HG03575 (cell line): ENCODE measurements around the gene TMEM244.
"Not testable (repeated sequence)": the region's sequence is repeated elsewhere in the genome, so short reads cannot be mapped to it uniquely, and the experiment has no call there.

ENCODE experiments used
- ATAC-seq: cut with Tn5 transposase; IDR thresholded peaks from one replicate; pipeline ENCODE4 v1.9.1; 2021; ENCODE audit not compliant: unreplicated experiment, insufficient number of reproducible peaks, low FRiP score; ENCODE audit errors: extremely low read depth

Gene TMEM244

DNA sequence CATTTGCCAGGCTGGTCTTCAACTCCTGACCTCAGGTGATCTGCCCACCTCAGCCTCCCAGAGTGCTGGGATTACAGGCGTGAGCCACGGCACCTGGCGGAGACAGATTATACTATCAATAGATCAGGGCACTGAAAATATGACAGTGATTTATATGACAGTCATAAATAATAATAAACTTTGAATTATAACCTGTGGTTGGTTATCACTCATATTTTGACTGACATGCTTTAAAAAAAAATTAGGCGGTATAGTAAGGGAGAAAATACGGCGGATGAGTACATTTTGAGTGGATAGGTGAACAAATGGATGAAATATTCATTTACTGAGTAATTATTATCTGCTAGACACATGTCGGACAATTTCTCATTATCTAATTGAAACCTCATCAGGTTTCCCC, 28.8 kb downstream of the TMEM244 start:
- ATAC-seq, result no peak

DNA sequence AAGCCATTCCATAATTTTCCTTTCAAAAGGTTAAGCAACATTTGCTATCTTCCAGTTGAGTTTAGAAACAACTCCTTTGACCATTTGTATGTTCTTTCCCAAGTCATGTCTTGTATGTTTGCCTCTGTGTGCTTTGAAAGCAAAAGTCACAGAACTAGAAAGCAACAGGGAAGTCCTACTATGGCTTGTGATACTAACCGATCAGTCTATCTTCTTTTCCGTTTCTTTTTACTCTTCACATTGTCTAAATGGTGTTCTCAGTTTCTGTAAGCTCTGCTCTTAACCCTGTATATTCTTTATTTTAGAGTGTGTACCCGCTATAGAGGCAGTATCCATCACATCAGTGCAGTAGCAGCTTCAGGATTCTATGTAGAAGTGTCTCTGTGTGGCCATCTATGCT, 32.9 kb downstream of the TMEM244 start:
- ATAC-seq, result no peak

DNA sequence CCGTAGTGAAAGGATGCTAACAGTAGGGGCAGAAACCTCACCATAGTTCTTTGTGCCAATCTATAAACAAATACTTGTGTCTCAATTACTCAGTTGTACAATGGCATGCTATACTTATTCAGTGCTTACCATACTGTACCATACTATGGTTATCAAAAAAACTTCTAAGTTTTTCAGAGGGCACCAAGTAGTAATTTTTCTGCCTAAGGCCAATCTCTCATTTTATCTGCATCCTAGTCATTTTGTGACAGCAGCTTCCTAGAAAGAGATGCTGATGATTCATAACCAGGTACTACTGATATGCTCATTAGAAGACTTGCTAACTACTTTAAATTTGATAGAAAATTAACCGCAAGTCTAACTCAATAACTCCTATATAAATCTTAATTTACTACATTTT, 42.9 kb downstream of the TMEM244 start:
- no peak for ATAC-seq

DNA sequence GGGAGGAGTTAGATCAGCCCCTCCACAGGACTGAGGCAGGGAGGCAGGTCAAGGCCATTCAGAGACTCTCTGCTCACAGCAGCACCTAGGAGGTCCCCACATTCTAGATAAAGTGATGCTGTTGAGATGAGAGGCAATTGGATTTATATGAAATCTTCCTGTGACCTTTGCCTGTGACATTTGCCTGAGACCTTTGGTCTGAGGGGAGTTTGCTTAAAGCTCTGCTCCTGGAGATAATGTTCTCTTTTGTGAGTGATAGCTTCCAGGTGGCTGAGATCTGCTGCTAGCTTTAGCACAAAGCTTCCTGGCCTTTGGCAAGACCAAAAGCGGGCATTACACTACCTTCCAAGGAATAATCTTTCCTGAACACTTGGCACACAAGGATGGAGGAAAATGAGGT, 43.3 kb downstream of the TMEM244 start:
- ATAC-seq, result no peak

DNA sequence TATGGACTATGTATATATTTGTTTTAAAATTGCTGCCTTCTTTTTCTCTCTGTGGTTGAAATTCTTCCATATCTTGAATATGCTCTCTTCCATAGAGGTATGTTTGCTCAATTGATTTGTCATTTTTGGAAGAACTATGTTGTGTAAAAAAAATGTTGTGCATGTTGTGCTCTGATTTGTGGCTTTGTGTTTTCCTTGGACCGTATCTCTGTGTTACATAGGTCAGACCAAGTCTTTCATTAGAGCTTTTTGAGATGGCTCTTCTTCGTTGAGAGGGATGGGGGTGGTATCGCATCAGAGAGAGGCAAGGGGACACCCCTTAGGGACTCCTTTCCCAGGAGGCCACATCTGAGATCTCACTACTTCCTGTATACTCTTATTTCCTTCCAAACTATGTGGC, 43.8 kb downstream of the TMEM244 start:
- no peak for ATAC-seq

DNA sequence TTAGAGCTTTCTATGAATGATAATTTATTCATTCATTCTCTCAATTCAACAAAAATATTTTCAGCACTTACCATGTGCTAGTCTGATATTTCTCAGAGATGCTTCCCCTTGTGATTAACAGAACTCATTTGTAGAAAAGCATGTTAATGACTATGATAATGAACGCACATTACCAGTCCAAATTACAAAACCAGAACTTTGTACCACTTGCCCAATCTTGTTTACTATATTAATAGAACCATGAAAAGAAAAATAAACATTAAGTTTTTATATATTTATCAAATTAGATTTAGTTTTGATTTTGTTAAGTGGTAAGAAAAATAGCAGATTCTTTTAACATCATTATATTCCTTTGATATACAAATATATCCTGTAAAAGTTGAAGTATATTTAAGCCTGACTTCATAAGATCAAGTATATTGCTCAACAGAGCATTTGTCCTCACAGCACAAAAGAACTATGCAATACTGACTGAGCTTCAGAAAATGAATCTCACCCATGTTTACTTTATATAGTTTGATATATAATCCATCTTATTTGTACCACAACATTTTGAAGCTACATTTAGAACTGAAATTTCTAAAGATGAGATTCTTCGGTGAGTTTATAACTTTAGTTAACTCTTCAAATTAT, 48.9 kb downstream of the TMEM244 start:
- no peak for ATAC-seq

DNA sequence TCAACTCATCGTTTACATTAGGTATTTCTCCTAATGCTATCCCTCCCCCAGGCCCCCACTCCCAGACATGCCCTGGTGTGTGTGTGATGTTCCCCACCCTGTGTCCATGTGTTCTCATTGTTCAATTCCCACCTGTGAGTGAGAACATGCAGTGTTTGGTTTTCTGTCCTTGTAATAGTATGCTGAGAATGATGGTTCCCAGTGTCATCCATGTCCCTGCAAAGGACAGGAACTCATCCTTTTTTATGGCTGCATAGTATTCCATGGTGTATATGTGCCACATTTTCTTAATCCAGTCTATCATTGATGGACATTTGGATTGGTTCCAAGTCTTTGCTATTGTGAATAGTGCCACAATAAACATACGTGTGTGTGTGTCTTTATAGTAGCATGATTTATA, 54.0 kb downstream of the TMEM244 start:
- ATAC-seq, result not testable (repeated sequence)

DNA sequence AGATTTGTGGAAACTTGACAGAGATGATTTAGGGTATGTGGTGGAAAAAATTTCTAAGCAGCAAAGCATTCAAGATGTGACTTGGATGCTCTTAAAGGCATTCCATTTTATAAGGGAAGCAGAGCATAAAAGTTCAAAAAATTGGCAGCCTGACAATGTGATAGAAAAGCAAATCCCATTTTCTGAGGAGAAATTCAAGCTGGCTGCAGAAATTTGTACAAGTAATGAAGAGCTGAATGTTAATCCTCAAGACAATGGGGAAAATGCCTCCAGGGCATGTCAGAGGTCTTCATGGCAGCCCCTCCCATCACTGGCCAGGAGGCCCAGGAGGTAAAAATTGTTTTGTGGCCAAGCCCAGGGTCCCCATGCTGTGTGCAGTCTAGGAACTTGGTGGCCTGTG, 58.2 kb downstream of the TMEM244 start:
- ATAC-seq, result not testable (repeated sequence)

DNA sequence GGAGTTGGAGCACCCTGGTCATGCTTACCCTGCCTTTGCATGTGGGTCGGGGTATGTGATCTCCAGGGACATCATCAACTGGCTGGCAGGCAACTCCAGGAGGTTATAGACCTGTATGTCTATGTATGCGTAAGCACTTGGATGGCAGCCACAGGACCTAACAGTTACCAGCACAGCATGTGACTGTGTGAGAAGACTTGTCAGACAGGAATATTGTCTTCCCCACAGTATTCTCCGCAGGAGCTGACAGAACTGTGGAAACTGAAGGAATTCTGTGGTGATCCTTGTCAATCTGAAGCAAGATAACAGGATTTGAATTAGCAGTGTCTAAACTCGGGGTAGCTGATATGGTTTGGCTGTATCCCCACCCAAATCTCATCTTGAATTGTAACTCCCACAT, 59.2 kb downstream of the TMEM244 start:
- no peak for ATAC-seq

DNA sequence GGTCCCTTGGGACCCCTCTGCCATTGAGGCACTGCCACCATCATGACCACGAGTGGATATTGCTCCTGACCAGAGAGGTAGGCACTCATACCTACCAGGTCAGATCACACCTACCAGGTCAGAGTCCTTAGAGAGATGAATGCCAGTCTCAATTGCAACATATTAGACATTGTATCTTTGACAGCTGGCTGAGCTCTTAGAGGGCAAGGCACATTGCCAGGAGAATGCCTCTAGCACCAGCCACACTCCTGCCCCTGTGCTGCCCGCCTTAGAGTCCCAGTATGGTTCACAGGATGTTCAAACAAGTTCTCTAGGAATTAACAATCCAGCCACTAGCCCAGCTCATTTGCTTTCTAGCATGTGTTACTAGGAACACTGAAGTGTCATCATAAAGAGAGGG, 65.9 kb downstream of the TMEM244 start:
- no peak for ATAC-seq

DNA sequence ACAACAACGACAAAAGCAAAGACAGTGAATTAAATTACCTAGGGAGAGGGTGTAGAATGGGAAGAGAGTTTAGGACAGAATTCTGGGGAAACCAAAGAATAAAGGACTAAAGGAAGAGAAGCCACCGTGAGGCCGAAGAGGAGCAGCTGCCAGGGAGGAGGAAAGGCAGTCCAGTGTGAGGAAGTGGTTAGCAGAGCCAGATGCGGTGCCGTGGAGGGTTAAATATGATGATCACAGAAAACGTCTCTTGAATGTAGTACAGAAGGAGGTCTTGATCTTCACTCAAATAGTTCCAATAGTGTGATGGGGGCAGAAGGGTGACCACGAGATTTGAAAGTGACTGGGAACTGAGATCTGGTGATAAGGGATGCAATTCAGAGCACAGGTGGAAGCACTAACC, 67.7 kb downstream of the TMEM244 start:
- ATAC-seq, result no peak

DNA sequence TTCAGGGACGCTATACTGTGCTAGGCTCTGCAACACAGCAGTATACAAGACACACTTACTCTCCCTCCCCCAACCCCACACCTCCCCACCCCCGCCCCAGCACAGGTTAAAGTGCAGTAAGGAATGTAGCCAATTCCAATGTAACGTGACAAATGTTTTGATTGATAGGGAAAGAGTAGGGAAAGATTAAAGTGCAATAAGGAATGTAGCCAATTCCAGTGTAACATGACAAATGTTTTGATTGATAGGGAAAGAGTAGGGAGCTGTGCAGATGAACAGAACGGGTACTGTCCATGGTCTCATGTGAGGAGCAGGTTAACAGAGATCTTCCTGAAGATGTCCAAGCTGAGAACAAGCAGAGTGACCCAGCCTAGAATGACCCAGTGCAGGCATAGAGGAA, 69.1 kb downstream of the TMEM244 start:
- ATAC-seq, result no peak

DNA sequence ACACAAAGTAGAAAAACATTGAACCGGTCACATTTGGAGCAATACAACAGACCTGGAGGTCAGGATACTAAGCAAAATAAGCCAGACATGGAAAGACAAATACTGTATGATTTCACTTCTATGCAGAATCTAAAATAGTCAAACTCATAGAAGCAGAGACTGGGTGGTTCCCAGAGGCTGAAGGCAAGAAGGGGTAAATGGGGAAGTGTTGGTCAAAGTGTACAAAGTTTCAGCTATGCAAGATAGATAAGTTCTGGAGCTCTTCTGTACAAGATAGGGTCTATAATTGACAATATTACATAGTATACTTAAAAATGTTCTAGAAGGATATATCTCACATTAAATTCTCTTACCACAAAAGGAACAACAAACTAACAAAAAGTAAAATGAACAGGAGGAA, 70.3 kb downstream of the TMEM244 start:
- no peak for ATAC-seq

DNA sequence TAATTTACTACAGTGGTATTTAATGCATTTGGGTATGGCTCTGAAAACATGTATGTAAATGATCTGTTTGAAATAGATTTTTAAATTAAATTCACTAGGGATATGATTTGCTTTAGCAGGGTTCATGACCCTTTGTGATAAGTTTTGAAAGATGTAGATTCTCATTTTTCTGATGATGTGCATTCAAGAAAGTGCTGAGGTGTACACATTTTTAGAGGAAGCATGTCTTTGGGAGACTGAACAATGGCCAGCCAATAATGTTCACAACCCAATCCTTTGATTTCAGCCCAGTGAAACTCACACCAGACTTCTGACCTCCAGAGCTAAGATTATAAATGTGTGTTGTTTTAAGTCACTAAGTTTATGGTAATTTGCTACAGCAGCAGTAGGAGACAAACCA, 71.1 kb downstream of the TMEM244 start:
- ATAC-seq, result no peak

DNA sequence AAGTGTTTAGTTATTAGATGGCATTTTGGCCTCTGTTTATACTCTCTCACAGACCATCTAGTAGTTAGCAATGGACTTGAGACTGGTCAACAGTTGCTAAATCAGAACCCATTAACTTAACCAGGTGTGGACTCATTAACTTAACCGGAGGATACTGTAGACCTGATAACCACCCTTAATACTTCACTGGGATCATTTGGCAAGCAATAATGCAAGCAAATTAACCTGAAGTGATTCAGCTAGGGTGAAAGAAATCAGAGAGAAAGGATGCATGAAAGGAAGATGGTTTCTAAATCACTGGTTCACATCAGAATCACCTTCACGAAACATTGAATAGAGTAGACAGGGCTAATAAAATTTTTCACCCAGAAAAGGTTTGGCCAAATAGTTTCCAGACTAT, 73.3 kb downstream of the TMEM244 start:
- ATAC-seq, result no peak

DNA sequence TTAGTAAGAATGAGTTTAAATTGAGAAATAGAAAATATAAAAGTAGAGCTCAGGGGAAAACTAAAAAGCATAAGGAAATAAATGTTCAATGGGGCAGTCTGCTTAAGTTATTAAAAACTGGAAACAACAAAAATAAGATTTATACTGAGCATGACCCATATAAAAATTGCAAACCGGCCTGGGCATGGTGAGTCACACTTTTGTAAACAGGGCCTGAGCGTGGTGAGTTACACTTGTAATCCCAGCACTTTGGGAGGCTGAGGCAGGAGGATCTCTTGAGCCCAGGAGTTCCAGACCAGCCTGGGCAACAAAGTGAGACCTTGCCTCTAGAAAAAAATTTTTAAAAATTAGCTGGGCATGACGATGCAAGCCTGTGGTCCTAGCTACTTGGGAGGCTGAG, 74.6 kb downstream of the TMEM244 start:
- ATAC-seq, result no peak

DNA sequence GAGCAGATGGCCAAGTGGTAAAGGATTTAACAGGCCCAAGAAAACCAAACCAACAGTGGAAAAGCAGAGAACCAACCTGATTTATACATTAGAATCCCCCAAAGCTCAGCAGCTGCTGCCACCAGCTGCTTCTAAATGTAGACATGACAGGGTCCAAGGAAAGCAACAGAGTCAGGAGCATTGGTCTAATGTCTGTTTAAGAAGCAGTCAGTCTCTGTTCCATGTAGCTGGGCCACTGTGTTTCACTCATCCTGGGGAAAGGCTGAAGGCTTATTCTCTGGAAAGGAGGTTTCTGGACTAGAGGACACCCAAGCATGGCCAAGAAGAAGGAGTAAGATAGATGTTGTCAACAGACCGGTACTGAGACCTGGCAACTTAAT, 75.4 kb downstream of the TMEM244 start:
- ATAC-seq, result no peak

DNA sequence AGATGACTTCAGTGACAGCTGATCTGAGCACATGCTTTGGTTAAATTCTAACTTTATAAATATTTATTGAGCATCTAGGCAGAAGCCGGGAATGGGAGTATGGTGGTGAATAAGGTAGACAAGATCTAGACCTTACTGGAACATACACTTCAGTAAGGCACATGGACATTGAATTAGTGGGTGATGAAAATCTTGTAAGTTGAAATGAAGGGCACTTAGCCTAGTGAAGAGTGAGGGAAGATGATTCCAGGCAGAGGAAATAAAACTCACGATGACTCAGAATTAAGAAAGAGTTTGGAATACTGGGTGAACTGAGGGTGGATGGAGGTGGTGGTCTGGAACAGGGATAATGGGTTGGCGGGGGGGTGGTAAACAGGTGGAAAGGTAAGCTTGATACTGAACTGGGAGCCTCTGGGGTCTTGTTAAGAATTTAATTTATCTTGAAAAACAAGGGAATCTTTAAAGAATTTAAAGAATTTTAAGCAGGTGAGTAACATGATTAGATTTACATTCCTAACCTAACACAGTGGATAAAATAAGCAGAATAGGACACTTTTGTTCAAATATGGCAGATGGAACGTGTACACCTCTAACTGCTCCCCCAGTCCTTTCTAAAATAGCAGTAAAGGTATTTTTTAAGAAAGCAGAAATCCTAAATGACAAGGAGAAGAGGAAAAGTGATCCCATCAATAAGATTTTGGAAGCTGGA, 75.9 kb downstream of the TMEM244 start:
- no peak for ATAC-seq
